H1 (cell line): ENCODE data around the gene POC1B.

ENCODE experiments used
- CREB1 ChIP-seq: IDR thresholded peaks from 2 replicates; pipeline ENCODE4 v1.6.1; 2012; ENCODE audit warnings: inconsistent platforms
- EP300 ChIP-seq, 2 experiments: IDR thresholded peaks; 1 replicate in 1 of 2; 2 replicates in 1 of 2; pipeline ENCODE4 v1.6.1; 2011 to 2012; ENCODE audit warnings: low read depth in 2 of 2, low read length in 2 of 2, mild to moderate bottlenecking in 2 of 2, borderline replicate concordance in 1 of 2, inconsistent platforms in 1 of 2, moderate library complexity in 1 of 2
- EZH2 ChIP-seq: fragments of 200-600 bp; sonication (generic); IDR thresholded peaks from 2 replicates; pipeline ENCODE4 v1.7.1; 2012; ENCODE audit warnings: low read depth, mild to moderate bottlenecking, moderate library complexity, low read length, inconsistent platforms; ENCODE audit not compliant: severe bottlenecking
- KDM5A ChIP-seq: fragments of 200-600 bp; IDR thresholded peaks from 2 replicates; pipeline ENCODE4 v1.7.1; 2012; ENCODE audit warnings: mild to moderate bottlenecking, low read length, inconsistent platforms, mixed read lengths
- POLR2A ChIP-seq, 2 experiments: IDR thresholded peaks; 1 replicate in 1 of 2; 2 replicates in 1 of 2; pipeline ENCODE4 v1.6.1; 2011; ENCODE audit warnings: low read depth in 2 of 2, low read length in 2 of 2, mild to moderate bottlenecking in 2 of 2; ENCODE audit errors: control extremely low read depth in 1 of 2
- POLR2AphosphoS5 ChIP-seq: IDR thresholded peaks from 2 replicates; pipeline ENCODE4 v1.6.1; 2011; ENCODE audit warnings: low read depth, low read length
- RAD21 ChIP-seq, 2 experiments: IDR thresholded peaks in 1 of 2; conservative IDR thresholded peaks in 1 of 2; 2 replicates each; pipeline ENCODE4 v1.6.1; 2011; ENCODE audit warnings: low read depth in 2 of 2, low read length in 2 of 2, improper control_type of control experiment in 1 of 2, inconsistent platforms in 1 of 2, mild to moderate bottlenecking in 1 of 2, moderate library complexity in 1 of 2
- RNF2 ChIP-seq: fragments of 200-900, 300-1000 bp; sonication (generic); IDR thresholded peaks from 2 replicates; pipeline ENCODE4 v1.7.1; 2016; ENCODE audit warnings: borderline replicate concordance, low read depth, mild to moderate bottlenecking, antibody characterized with exemption, low read length; ENCODE audit not compliant: poor library complexity, severe bottlenecking; ENCODE audit errors: missing control alignments
- RXRA ChIP-seq: IDR thresholded peaks from 2 replicates; pipeline ENCODE4 v1.6.1; 2011; ENCODE audit warnings: low read depth, mild to moderate bottlenecking, low read length, moderate library complexity; ENCODE audit not compliant: insufficient read depth
- TF ChIP-seq, protein P1 (sequence below), 3 experiments: IDR thresholded peaks; 1 replicate in 2 of 3; 2 replicates in 1 of 3; pipeline versions ENCODE4 v1.5.1 to v1.6.1; 2011; ENCODE audit warnings: low read length in 3 of 3, mild to moderate bottlenecking in 3 of 3, inconsistent platforms in 2 of 3, low read depth in 1 of 3, moderate library complexity in 1 of 3; ENCODE audit not compliant: insufficient read depth in 1 of 3; ENCODE audit errors: control extremely low read depth in 1 of 3
- TF ChIP-seq, protein P2 (sequence below): IDR thresholded peaks from 2 replicates; pipeline ENCODE4 v1.6.1; 2012; ENCODE audit warnings: low read length, inconsistent platforms
- TF ChIP-seq, protein P3 (sequence below): IDR thresholded peaks from 2 replicates; pipeline ENCODE4 v1.6.1; 2012; ENCODE audit warnings: inconsistent platforms
- TF ChIP-seq, protein P4 (sequence below): IDR thresholded peaks from 2 replicates; pipeline ENCODE4 v1.6.1; 2011; ENCODE audit warnings: low read length, improper control_type of control experiment
- TF ChIP-seq, protein P5 (sequence below): IDR thresholded peaks from 2 replicates; pipeline ENCODE4 v1.6.1; 2012; ENCODE audit warnings: inconsistent platforms

DNA sequence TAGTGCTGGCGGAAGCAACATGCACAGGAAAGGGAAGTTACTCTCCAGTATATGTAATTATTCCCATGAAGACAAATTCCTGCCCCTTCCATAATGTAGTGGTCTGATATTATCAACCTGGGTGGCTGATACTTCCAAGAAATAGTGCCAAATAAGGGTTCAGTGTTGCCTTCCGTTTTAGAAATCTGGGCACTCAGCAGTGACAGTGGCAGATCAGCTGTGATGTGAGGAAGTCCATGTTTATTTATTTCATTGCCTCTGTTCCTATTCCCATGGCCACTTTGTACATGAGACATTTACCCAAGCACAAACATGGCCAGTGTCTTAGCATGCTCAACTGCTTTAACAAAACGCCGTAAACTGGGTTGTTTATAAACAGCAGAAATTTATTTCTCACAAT is 20.3 kb upstream of the POC1B start:
- TF ChIP-seq, protein P1, sequence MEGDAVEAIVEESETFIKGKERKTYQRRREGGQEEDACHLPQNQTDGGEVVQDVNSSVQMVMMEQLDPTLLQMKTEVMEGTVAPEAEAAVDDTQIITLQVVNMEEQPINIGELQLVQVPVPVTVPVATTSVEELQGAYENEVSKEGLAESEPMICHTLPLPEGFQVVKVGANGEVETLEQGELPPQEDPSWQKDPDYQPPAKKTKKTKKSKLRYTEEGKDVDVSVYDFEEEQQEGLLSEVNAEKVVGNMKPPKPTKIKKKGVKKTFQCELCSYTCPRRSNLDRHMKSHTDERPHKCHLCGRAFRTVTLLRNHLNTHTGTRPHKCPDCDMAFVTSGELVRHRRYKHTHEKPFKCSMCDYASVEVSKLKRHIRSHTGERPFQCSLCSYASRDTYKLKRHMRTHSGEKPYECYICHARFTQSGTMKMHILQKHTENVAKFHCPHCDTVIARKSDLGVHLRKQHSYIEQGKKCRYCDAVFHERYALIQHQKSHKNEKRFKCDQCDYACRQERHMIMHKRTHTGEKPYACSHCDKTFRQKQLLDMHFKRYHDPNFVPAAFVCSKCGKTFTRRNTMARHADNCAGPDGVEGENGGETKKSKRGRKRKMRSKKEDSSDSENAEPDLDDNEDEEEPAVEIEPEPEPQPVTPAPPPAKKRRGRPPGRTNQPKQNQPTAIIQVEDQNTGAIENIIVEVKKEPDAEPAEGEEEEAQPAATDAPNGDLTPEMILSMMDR (IDR thresholded peaks at IDR 0.05; ENCODE audit: control extremely low read depth in 1 of 3, insufficient read depth in 1 of 3, low read depth in 1 of 3, low read length in 3 of 3): no peak
- no peak for TF ChIP-seq RAD21 (IDR thresholded peaks at IDR 0.05 in 1 of 2, conservative IDR thresholded peaks at IDR 0.05 in 1 of 2; ENCODE audit: low read depth in 2 of 2, low read length in 2 of 2)
- TF ChIP-seq RXRA: no peak
- TF ChIP-seq POLR2AphosphoS5: no peak
- TF ChIP-seq, protein P2, sequence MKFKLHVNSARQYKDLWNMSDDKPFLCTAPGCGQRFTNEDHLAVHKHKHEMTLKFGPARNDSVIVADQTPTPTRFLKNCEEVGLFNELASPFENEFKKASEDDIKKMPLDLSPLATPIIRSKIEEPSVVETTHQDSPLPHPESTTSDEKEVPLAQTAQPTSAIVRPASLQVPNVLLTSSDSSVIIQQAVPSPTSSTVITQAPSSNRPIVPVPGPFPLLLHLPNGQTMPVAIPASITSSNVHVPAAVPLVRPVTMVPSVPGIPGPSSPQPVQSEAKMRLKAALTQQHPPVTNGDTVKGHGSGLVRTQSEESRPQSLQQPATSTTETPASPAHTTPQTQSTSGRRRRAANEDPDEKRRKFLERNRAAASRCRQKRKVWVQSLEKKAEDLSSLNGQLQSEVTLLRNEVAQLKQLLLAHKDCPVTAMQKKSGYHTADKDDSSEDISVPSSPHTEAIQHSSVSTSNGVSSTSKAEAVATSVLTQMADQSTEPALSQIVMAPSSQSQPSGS: no peak
- TF ChIP-seq KDM5A: no peak
- TF ChIP-seq, protein P3, sequence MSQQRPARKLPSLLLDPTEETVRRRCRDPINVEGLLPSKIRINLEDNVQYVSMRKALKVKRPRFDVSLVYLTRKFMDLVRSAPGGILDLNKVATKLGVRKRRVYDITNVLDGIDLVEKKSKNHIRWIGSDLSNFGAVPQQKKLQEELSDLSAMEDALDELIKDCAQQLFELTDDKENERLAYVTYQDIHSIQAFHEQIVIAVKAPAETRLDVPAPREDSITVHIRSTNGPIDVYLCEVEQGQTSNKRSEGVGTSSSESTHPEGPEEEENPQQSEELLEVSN: no peak
- TF ChIP-seq RNF2: no peak
- TF ChIP-seq, protein P4, sequence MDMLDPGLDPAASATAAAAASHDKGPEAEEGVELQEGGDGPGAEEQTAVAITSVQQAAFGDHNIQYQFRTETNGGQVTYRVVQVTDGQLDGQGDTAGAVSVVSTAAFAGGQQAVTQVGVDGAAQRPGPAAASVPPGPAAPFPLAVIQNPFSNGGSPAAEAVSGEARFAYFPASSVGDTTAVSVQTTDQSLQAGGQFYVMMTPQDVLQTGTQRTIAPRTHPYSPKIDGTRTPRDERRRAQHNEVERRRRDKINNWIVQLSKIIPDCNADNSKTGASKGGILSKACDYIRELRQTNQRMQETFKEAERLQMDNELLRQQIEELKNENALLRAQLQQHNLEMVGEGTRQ: no peak
- TF ChIP-seq EZH2: no peak
- no peak for TF ChIP-seq EP300 (IDR thresholded peaks at IDR 0.05; ENCODE audit: borderline replicate concordance in 1 of 2, low read depth in 2 of 2, low read length in 2 of 2)
- TF ChIP-seq CREB1: no peak
- no peak for TF ChIP-seq POLR2A (IDR thresholded peaks at IDR 0.05; ENCODE audit: control extremely low read depth in 1 of 2, low read depth in 2 of 2, low read length in 2 of 2)
- TF ChIP-seq, protein P5, sequence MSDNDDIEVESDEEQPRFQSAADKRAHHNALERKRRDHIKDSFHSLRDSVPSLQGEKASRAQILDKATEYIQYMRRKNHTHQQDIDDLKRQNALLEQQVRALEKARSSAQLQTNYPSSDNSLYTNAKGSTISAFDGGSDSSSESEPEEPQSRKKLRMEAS: no peak
